Gastrocnemius medialis (tissue), 4 donors: Measurements from ENCODE around the gene LMLN. TPM values are rescaled to one million over a fixed set of nuclear protein-coding genes. Genes with fewer than 3 reads are reported as not detected.

Experiments used
- ATAC-seq, 2 donors: fragments of 150-250 bp; one replicate each; pipeline ENCODE4 v1.9.1; 2016
- DNase-seq, 2 donors: peaks; one replicate each; pipeline ENCODE4 v3.0.0-alpha.2; 2019
- H3K27ac ChIP-seq, 4 donors: fragments of 200-600 bp; sonication (generic); 1 replicate in 1 of 4; 2 replicates in 3 of 4; pipeline ENCODE4 v1.5.1; 2016 to 2018; ENCODE audit warnings: mild to moderate bottlenecking in 2 of 4, moderate library complexity in 1 of 4
- H3K27me3 ChIP-seq, 3 donors: fragments of 200-600 bp; sonication (generic) in 2 of 3; 1 replicate in 1 of 3; 2 replicates in 2 of 3; pipeline versions ENCODE4 v1.5.1 to v1.6.0; 2016 to 2019; ENCODE audit warnings: mild to moderate bottlenecking in 1 of 3, moderate library complexity in 1 of 3
- H3K36me3 ChIP-seq, 2 donors: fragments of 200-600 bp; sonication (generic) in 1 of 2; one replicate each; pipeline ENCODE4 v1.5.1; 2017 to 2018
- H3K4me1 ChIP-seq, 2 donors: fragments of 200-600 bp; sonication (generic) in 1 of 2; one replicate each; pipeline ENCODE4 v1.5.1; 2016 to 2017; ENCODE audit warnings: mild to moderate bottlenecking in 2 of 2
- H3K4me3 ChIP-seq, 4 donors: fragments of 200-600 bp; sonication (generic) in 3 of 4; 1 replicate in 1 of 4; 2 replicates in 3 of 4; pipeline ENCODE4 v1.5.1; 2016 to 2019; ENCODE audit warnings: mild to moderate bottlenecking in 2 of 4
- H3K9me3 ChIP-seq, 3 donors: fragments of 200-600 bp; sonication (generic) in 2 of 3; 1 replicate in 1 of 3; 2 replicates in 2 of 3; pipeline ENCODE4 v1.5.1; 2016 to 2019
- POLR2A ChIP-seq, 2 donors: fragments of 450-650 bp; IDR thresholded peaks; one replicate each; pipeline ENCODE4 v1.6.1; 2017; ENCODE audit warnings: antibody characterized with exemption in 2 of 2, mild to moderate bottlenecking in 2 of 2, moderate library complexity in 2 of 2
- in situ Hi-C, 4 donors: fragments of 200-750 bp; cut with MboI; loops; one replicate each; pipeline versions ENCODE4 v1.15.0 to v1.8.0; 2017; ENCODE audit warnings: low sequenced_read_pairs in 4 of 4
- intact Hi-C: fragments of 100-400 bp; cut with DNase I; formaldehyde crosslinking; loops from one replicate; pipeline ENCODE4 v1.15.1; 2023; ENCODE audit warnings: low total_unique reads
- total RNA-seq, 4 donors: library from RNA; depleted of rRNA; stranded (reverse); fragments of >200 nt; gene quantifications; one replicate each; pipeline versions ENCODE4 v1.1.0 to v1.2.3, GENCODE V29; 2016
- TF ChIP-seq, protein P1 (sequence below), 5 experiments: fragments of 450-650 bp in 3 of 5; fragments of 200-600 bp in 2 of 5; sonication (generic) in 2 of 5; IDR thresholded peaks in 4 of 5; conservative IDR thresholded peaks in 1 of 5; 1 replicate in 4 of 5; 2 replicates in 1 of 5; pipeline ENCODE4 v1.5.1; 2016 to 2019; ENCODE audit warnings: antibody characterized with exemption in 5 of 5, mild to moderate bottlenecking in 3 of 5, moderate library complexity in 3 of 5

Gene LMLN
- total RNA-seq, 4 donors from 2014 or later, result 2.7 to 8.8 (median 4.6) TPM

DNA sequence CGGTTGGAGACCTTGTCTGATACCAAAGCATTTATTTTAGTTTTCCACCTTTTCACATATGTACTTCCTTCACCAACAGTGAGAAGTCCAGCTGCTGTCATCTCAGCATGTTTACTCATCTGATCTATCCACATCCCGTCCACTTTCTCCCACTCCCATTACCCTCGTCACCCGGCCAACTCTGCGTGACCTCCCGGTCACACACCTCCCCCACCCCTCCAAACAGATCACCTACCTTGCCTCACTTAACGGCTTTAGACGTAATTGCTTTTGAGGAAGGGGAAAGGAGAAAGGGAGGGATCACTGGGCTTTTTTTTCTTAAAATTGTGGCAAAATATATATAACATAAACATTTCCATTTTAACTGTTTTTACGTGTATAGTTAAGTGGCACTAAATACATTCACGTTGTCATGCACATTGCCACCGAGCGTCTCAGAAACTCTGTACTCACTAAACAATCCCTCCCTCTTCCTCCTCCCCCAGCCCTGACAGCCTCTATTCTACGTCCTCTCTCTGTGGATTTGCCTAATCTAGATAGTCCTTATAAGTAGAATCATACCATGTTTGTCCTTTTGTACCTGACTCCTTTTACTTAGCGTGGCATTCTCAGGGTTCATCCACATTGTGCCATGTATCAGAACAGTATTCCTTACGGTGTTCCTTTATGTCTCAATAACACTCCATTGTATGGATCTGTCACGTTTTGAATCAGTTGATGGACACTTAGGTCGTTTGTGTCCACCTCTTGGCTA, 67.2 kb downstream of the LMLN start:
- H3K27ac ChIP-seq, result no peak overlapping the region

DNA sequence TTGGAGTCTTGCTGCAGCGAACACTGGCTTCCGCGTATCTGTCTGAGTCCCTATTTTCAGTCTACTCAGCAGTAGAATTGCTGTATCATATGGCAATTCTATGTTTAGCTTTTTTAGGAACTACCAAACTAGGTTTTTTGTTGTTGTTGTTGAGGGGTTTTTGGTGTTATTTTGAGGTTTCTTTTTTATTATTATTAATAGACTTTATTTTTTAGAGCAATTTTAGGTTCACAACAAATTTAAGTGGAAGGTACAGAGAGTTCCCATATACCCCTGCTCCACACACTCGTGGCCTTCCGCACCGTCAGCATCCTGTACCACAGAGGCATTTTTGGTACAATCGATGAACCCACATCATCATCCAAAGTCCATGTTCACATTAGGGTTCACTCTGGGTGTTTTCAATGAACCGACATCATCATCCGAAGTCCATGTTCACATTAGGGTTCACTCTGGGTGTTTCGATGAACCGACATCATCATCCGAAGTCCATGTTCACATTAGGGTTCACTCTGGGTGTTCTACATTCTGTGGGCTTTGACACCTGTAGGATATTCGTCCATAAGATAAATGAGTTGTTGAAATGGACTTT, 67.9 kb downstream of the LMLN start:
- Histone ChIP-seq H3K9me3 (no peaks in the 10 kb centered on the region), H3K4me1 (no peaks in the 10 kb centered on the region), H3K36me3 (peaks cover 0 to 7% of the 10 kb centered on the region in 2 donors), H3K27me3 (no peaks in the 10 kb centered on the region), H3K4me3 (no peak overlapping the region), H3K27ac (no peak overlapping the region)
- intact Hi-C loops (no loop called here), in situ Hi-C loops (no loop called here)
- ATAC-seq (no peak), DNase-seq (no peak)
- TF ChIP-seq, protein P1, sequence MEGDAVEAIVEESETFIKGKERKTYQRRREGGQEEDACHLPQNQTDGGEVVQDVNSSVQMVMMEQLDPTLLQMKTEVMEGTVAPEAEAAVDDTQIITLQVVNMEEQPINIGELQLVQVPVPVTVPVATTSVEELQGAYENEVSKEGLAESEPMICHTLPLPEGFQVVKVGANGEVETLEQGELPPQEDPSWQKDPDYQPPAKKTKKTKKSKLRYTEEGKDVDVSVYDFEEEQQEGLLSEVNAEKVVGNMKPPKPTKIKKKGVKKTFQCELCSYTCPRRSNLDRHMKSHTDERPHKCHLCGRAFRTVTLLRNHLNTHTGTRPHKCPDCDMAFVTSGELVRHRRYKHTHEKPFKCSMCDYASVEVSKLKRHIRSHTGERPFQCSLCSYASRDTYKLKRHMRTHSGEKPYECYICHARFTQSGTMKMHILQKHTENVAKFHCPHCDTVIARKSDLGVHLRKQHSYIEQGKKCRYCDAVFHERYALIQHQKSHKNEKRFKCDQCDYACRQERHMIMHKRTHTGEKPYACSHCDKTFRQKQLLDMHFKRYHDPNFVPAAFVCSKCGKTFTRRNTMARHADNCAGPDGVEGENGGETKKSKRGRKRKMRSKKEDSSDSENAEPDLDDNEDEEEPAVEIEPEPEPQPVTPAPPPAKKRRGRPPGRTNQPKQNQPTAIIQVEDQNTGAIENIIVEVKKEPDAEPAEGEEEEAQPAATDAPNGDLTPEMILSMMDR (IDR thresholded peaks at IDR 0.05 in 4 of 5, conservative IDR thresholded peaks at IDR 0.05 in 1 of 5), result no peak
- TF ChIP-seq POLR2A (IDR thresholded peaks at IDR 0.05), result no peak

More for the DNA sequence above, 67.2 kb downstream of the LMLN start:
- no peak overlapping the region for H3K4me3 ChIP-seq
- H3K9me3 ChIP-seq, result no peaks in the 10 kb centered on the region
- ATAC-seq (no peak), DNase-seq (no peak)
- H3K4me1 ChIP-seq, result no peaks in the 10 kb centered on the region
- H3K36me3 ChIP-seq, result peaks cover 0 to 7% of the 10 kb centered on the region in 2 donors
- in situ Hi-C loops (no loop called here), intact Hi-C loops (no loop called here)
- TF ChIP-seq POLR2A (IDR thresholded peaks at IDR 0.05), result no peak
- TF ChIP-seq, protein P1 (IDR thresholded peaks at IDR 0.05 in 4 of 5, conservative IDR thresholded peaks at IDR 0.05 in 1 of 5), result no peak
- H3K27me3 ChIP-seq, result no peaks in the 10 kb centered on the region

GRCh38 chr3:198028718-198029117, 68.7 kb downstream of the LMLN start:
- in situ Hi-C loops, result no loop called here
- Histone ChIP-seq H3K4me1 (no peaks in the 10 kb centered on the region), H3K4me3 (no peak overlapping the region), H3K27ac (no peak overlapping the region), H3K27me3 (no peaks in the 10 kb centered on the region), H3K9me3 (no peaks in the 10 kb centered on the region), H3K36me3 (peaks cover 0 to 7% of the 10 kb centered on the region in 2 donors)
- intact Hi-C loops, result no loop called here
- DNase-seq (no peak), ATAC-seq (no peak)
- TF ChIP-seq, protein P1 (IDR thresholded peaks at IDR 0.05 in 4 of 5, conservative IDR thresholded peaks at IDR 0.05 in 1 of 5), result no peak
- no peak for TF ChIP-seq POLR2A (IDR thresholded peaks at IDR 0.05)

- Histone ChIP-seq H3K9me3 (no peaks in the 10 kb centered on the region), H3K27ac (no peak overlapping the region), H3K27me3 (no peaks in the 10 kb centered on the region), H3K4me3 (no peak overlapping the region), H3K36me3 (peaks cover 0 to 7% of the 10 kb centered on the region in 2 donors), H3K4me1 (no peaks in the 10 kb centered on the region)
- DNase-seq (no peak), ATAC-seq (no peak)
- in situ Hi-C loops, result no loop called here
- intact Hi-C loops, result no loop called here
- no peak for TF ChIP-seq POLR2A (IDR thresholded peaks at IDR 0.05)
- TF ChIP-seq, protein P1 (IDR thresholded peaks at IDR 0.05 in 4 of 5, conservative IDR thresholded peaks at IDR 0.05 in 1 of 5), result no peak
Observed at GRCh38 chr3:198030125-198030524, 70.1 kb downstream of the LMLN start.
